ENCODE measurements around the gene TYRP1. TPM values are rescaled to one million over a fixed set of nuclear protein-coding genes. Genes with fewer than 3 reads are reported as not detected.
"Not testable (repeated sequence)": the region's sequence is repeated elsewhere in the genome, so short reads cannot be mapped to it uniquely, and the experiment has no call there.

Gene TYRP1
- total RNA-seq, 1 experiment from 2014 or later: 1.5 TPM

DNA sequence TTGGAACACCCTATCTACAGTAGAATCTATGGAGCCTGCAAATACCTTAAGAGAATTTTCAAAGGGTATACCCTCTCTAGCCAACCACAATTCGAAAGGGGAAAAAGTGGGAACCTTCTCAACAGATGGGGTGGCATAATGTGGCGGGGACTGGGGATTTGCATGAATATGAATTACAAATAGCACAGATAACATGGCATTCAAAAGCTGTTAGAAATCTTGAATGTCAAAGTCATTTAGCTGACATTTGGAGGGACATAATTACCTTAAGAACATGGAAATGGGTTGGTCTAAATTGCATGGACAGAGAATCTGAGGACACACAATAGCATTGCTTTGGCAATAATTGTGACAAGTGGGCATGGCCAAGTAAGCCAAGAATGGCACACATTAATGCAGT, 23.2 kb upstream of the TYRP1 start:
- ChIA-PET CTCF (no interaction called here), POLR2A (ENCODE audit: low non-redundant PET) (no interaction called here)
- Histone ChIP-seq H3K9me3 (ENCODE audit: low read depth, low read length, poor library complexity, severe bottlenecking) (no peaks in the 10 kb centered on the region), H3K4me1 (ENCODE audit: insufficient read depth, low read length, poor library complexity, severe bottlenecking) (no peaks in the 10 kb centered on the region), H3K36me3 (ENCODE audit: insufficient read depth, low read length, poor library complexity, severe bottlenecking) (no peaks in the 10 kb centered on the region), H3K4me3 (ENCODE audit: low read depth, low read length, poor library complexity, severe bottlenecking) (no peak overlapping the region), H3K27ac (ENCODE audit: low read depth, low read length, poor library complexity, severe bottlenecking) (no peak overlapping the region), H3K27me3 (replicated peaks; ENCODE audit: insufficient read depth, low read depth, low read length, poor library complexity) (no peaks in the 10 kb centered on the region)
- no peak for TF ChIP-seq EZH2 (IDR thresholded peaks at IDR 0.05; ENCODE audit: borderline replicate concordance, low read depth, low read length, poor library complexity, severe bottlenecking)
- TF ChIP-seq, protein P1, sequence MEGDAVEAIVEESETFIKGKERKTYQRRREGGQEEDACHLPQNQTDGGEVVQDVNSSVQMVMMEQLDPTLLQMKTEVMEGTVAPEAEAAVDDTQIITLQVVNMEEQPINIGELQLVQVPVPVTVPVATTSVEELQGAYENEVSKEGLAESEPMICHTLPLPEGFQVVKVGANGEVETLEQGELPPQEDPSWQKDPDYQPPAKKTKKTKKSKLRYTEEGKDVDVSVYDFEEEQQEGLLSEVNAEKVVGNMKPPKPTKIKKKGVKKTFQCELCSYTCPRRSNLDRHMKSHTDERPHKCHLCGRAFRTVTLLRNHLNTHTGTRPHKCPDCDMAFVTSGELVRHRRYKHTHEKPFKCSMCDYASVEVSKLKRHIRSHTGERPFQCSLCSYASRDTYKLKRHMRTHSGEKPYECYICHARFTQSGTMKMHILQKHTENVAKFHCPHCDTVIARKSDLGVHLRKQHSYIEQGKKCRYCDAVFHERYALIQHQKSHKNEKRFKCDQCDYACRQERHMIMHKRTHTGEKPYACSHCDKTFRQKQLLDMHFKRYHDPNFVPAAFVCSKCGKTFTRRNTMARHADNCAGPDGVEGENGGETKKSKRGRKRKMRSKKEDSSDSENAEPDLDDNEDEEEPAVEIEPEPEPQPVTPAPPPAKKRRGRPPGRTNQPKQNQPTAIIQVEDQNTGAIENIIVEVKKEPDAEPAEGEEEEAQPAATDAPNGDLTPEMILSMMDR (conservative IDR thresholded peaks at IDR 0.05; ENCODE audit: low read depth, low read length): no peak
- no TSS peak for BruUV-seq (replicated peaks)
- no peak for DNase-seq (ENCODE audit: low spot score)
- intact Hi-C loops (cut with micrococcal nuclease; ENCODE audit: unreplicated experiment): no loop called here

DNA sequence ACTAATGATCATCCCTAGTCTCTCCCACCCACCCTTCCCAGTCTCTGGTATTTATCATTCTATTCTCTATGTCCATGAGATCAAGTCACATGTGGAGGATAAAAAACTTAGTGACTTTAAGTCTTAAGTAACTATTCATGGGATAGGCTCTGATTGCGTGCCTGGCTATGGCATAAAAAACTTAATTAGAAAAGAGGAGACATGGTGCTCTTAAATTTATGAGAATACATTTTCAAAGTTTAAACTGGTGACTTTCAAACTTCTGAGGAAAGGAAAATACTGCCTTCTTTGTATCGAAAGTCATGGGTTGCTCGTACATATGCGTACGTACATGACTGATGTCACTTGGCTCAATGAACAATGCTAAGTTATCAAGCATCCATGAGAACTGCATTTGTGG, 18.2 kb upstream of the TYRP1 start:
- DNase-seq (ENCODE audit: low spot score): no peak
- ChIA-PET CTCF (no interaction called here), POLR2A (ENCODE audit: low non-redundant PET) (no interaction called here)
- no peaks in the 10 kb centered on the region for H3K9me3 ChIP-seq (ENCODE audit: low read depth, low read length, poor library complexity, severe bottlenecking)
- intact Hi-C loops (cut with micrococcal nuclease; ENCODE audit: unreplicated experiment): no loop called here
- no peaks in the 10 kb centered on the region for H3K27me3 ChIP-seq (replicated peaks; ENCODE audit: insufficient read depth, low read depth, low read length, poor library complexity)
- no peaks in the 10 kb centered on the region for H3K36me3 ChIP-seq (ENCODE audit: insufficient read depth, low read length, poor library complexity, severe bottlenecking)
- peaks cover under 1% of the 10 kb centered on the region for H3K4me1 ChIP-seq (ENCODE audit: insufficient read depth, low read length, poor library complexity, severe bottlenecking)
- no peak overlapping the region for H3K4me3 ChIP-seq (ENCODE audit: low read depth, low read length, poor library complexity, severe bottlenecking)
- TF ChIP-seq, protein P1 (conservative IDR thresholded peaks at IDR 0.05; ENCODE audit: low read depth, low read length): no peak
- no peak for TF ChIP-seq EZH2 (IDR thresholded peaks at IDR 0.05; ENCODE audit: borderline replicate concordance, low read depth, low read length, poor library complexity, severe bottlenecking)
- no peak overlapping the region for H3K27ac ChIP-seq (ENCODE audit: low read depth, low read length, poor library complexity, severe bottlenecking)
- no TSS peak for BruUV-seq (replicated peaks)

DNA sequence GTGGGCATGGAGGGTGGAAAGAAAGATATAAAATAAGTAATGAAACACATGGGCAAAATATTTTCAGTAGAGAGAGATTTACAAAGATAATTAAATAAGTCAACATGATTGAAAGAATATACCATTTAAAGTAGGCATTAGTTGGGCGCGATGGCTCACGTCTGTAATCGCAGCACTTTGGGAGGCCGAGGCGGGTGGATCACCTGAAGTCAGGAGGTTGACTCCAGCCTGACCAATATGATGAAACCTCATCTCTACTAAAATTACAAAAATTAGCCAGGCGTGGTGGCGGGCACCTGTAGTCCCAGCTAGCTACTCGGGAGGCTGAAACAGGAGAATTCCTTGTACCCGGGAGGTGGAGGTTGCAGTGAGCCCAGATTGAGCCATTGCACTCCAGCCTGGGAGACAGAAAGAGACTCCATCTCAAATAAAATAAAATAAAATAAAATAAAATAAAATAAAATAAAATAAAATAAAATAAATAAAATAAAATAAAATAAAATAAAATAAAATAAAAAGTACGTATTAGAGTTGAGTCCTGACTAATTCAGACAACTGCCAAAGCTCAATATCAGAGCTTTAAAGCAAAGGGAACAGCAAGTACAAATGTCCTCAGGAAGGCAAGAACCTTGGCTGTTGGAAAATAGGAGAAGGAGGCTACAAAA, 15.6 kb upstream of the TYRP1 start:
- intact Hi-C loops (cut with micrococcal nuclease; ENCODE audit: unreplicated experiment); H3K4me3 ChIP-seq (ENCODE audit: low read depth, low read length, poor library complexity, severe bottlenecking); H3K27ac ChIP-seq (ENCODE audit: low read depth, low read length, poor library complexity, severe bottlenecking); CTCF ChIA-PET; H3K4me1 ChIP-seq (ENCODE audit: insufficient read depth, low read length, poor library complexity, severe bottlenecking); POLR2A ChIA-PET (ENCODE audit: low non-redundant PET); BruUV-seq (replicated peaks); H3K27me3 ChIP-seq (replicated peaks; ENCODE audit: insufficient read depth, low read depth, low read length, poor library complexity); H3K36me3 ChIP-seq (ENCODE audit: insufficient read depth, low read length, poor library complexity, severe bottlenecking); DNase-seq (ENCODE audit: low spot score); H3K9me3 ChIP-seq (ENCODE audit: low read depth, low read length, poor library complexity, severe bottlenecking): not testable (repeated sequence)

DNA sequence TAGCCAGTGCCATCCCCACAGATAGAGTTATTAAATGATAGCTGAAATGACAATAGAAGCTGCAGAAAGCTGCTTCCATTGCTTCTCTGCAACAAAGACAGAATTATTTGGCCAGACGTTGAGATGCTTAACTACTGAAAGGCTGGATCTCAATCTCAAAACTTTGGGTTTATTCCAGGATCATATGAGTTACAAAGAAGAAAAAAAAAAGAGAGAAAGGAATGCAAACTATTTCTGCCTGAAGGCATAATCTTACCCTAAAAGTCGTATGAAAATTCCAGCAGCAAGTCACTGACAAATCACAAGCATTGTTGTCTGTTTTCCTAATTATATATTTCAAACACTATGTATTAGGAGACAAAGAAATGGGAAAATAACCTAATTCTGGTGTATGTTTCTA, 12.8 kb upstream of the TYRP1 start:
- Histone ChIP-seq H3K36me3 (ENCODE audit: insufficient read depth, low read length, poor library complexity, severe bottlenecking) (no peaks in the 10 kb centered on the region), H3K27ac (ENCODE audit: low read depth, low read length, poor library complexity, severe bottlenecking) (no peak overlapping the region), H3K27me3 (replicated peaks; ENCODE audit: insufficient read depth, low read depth, low read length, poor library complexity) (no peaks in the 10 kb centered on the region), H3K4me1 (ENCODE audit: insufficient read depth, low read length, poor library complexity, severe bottlenecking) (peaks cover 9% of the 10 kb centered on the region), H3K9me3 (ENCODE audit: low read depth, low read length, poor library complexity, severe bottlenecking) (no peaks in the 10 kb centered on the region), H3K4me3 (ENCODE audit: low read depth, low read length, poor library complexity, severe bottlenecking) (no peak overlapping the region)
- intact Hi-C loops (cut with micrococcal nuclease; ENCODE audit: unreplicated experiment): no loop called here
- TF ChIP-seq, protein P1 (conservative IDR thresholded peaks at IDR 0.05; ENCODE audit: low read depth, low read length): no peak
- no peak for TF ChIP-seq EZH2 (IDR thresholded peaks at IDR 0.05; ENCODE audit: borderline replicate concordance, low read depth, low read length, poor library complexity, severe bottlenecking)
- no TSS peak for BruUV-seq (replicated peaks)
- POLR2A ChIA-PET (ENCODE audit: low non-redundant PET): no interaction called here
- peak; percentile 48 for DNase-seq (ENCODE audit: low spot score)
- CTCF ChIA-PET: no interaction called here

All from A673 (cell line).